Adipocyte (in vitro differentiated cells): ENCODE measurements around the gene PROX1.

Experiments
- DNase-seq: peaks from one replicate; pipeline ENCODE4 v3.0.0-alpha.2; 2015; ENCODE audit warnings: low read depth
- H3K27me3 ChIP-seq: replicated peaks from 2 replicates; pipeline ENCODE4 v1.7.0; 2013; ENCODE audit warnings: mild to moderate bottlenecking, low read length, moderate library complexity; ENCODE audit not compliant: control insufficient read depth, insufficient read depth
- H3K36me3 ChIP-seq: 2 replicates; pipeline ENCODE4 v1.7.0; 2013; ENCODE audit warnings: low read length, mild to moderate bottlenecking, moderate library complexity; ENCODE audit not compliant: control insufficient read depth, insufficient read depth, severe bottlenecking
- H3K4me1 ChIP-seq: 2 replicates; pipeline ENCODE4 v1.7.0; 2013; ENCODE audit warnings: mild to moderate bottlenecking, low read length, moderate library complexity; ENCODE audit not compliant: control insufficient read depth, insufficient read depth
- H3K4me3 ChIP-seq: 2 replicates; pipeline ENCODE4 v1.7.0; 2013; ENCODE audit warnings: mild to moderate bottlenecking, low read length, moderate library complexity
- H3K9ac ChIP-seq: 2 replicates; pipeline ENCODE4 v1.7.0; 2013; ENCODE audit warnings: mild to moderate bottlenecking, low read length, moderate library complexity
- H3K9me3 ChIP-seq: 2 replicates; pipeline ENCODE4 v1.7.0; 2013; ENCODE audit warnings: mild to moderate bottlenecking, low read length, moderate library complexity; ENCODE audit not compliant: control insufficient read depth

The PROX1 gene

GRCh38 chr1:214013614-214014377, 26.0 kb downstream of the PROX1 start:
- Histone ChIP-seq H3K9ac (no peak overlapping the region), H3K4me1 (no peaks in the 10 kb centered on the region), H3K4me3 (no peak overlapping the region), H3K27me3 (peaks cover 3% of the 10 kb centered on the region), H3K9me3 (no peaks in the 10 kb centered on the region), H3K36me3 (no peaks in the 10 kb centered on the region)
- DNase-seq = no peak

GRCh38 chr1:214014730-214015129, 27.0 kb downstream of the PROX1 start:
- DNase-seq = no peak
- no peaks in the 10 kb centered on the region for H3K9me3 ChIP-seq
- H3K27me3 ChIP-seq = no peaks in the 10 kb centered on the region
- no peak overlapping the region for H3K9ac ChIP-seq
- H3K4me1 ChIP-seq = no peaks in the 10 kb centered on the region
- H3K36me3 ChIP-seq = no peaks in the 10 kb centered on the region
- no peak overlapping the region for H3K4me3 ChIP-seq

GRCh38 chr1:214017191-214017982, 29.6 kb downstream of the PROX1 start:
- no peaks in the 10 kb centered on the region for H3K27me3 ChIP-seq
- no peak for DNase-seq
- no peak overlapping the region for H3K4me3 ChIP-seq
- H3K9ac ChIP-seq = no peak overlapping the region
- no peaks in the 10 kb centered on the region for H3K4me1 ChIP-seq
- H3K9me3 ChIP-seq = no peaks in the 10 kb centered on the region
- H3K36me3 ChIP-seq = no peaks in the 10 kb centered on the region

- Histone ChIP-seq H3K36me3 (no peaks in the 10 kb centered on the region), H3K9ac (no peak overlapping the region), H3K4me1 (no peaks in the 10 kb centered on the region), H3K4me3 (no peak overlapping the region), H3K9me3 (no peaks in the 10 kb centered on the region), H3K27me3 (no peaks in the 10 kb centered on the region)
- no peak for DNase-seq
Observed at GRCh38 chr1:214018386-214019268, 30.9 kb downstream of the PROX1 start.

- H3K9ac ChIP-seq = no peak overlapping the region
- H3K9me3 ChIP-seq = no peaks in the 10 kb centered on the region
- H3K27me3 ChIP-seq = no peaks in the 10 kb centered on the region
- no peaks in the 10 kb centered on the region for H3K36me3 ChIP-seq
- no peaks in the 10 kb centered on the region for H3K4me1 ChIP-seq
- DNase-seq = no peak
- no peak overlapping the region for H3K4me3 ChIP-seq
Observed at GRCh38 chr1:214019499-214019898, 31.7 kb downstream of the PROX1 start.

- H3K27me3 ChIP-seq = no peaks in the 10 kb centered on the region
- H3K36me3 ChIP-seq = no peaks in the 10 kb centered on the region
- DNase-seq = no peak
- no peak overlapping the region for H3K4me3 ChIP-seq
- H3K4me1 ChIP-seq = no peaks in the 10 kb centered on the region
- no peaks in the 10 kb centered on the region for H3K9me3 ChIP-seq
- no peak overlapping the region for H3K9ac ChIP-seq
Observed at GRCh38 chr1:214021321-214021720, 33.5 kb downstream of the PROX1 start.

GRCh38 chr1:214022229-214022791, 34.5 kb downstream of the PROX1 start:
- no peak for DNase-seq
- Histone ChIP-seq H3K4me3 (no peak overlapping the region), H3K9ac (no peak overlapping the region), H3K4me1 (no peaks in the 10 kb centered on the region), H3K36me3 (no peaks in the 10 kb centered on the region), H3K27me3 (no peaks in the 10 kb centered on the region), H3K9me3 (no peaks in the 10 kb centered on the region)

GRCh38 chr1:214022810-214023425, 35.1 kb downstream of the PROX1 start:
- Histone ChIP-seq H3K4me1 (no peaks in the 10 kb centered on the region), H3K9me3 (no peaks in the 10 kb centered on the region), H3K27me3 (no peaks in the 10 kb centered on the region), H3K36me3 (no peaks in the 10 kb centered on the region), H3K4me3 (no peak overlapping the region), H3K9ac (no peak overlapping the region)
- no peak for DNase-seq

GRCh38 chr1:214026985-214027384, 39.2 kb downstream of the PROX1 start:
- DNase-seq = no peak
- no peaks in the 10 kb centered on the region for H3K27me3 ChIP-seq
- H3K4me3 ChIP-seq = no peak overlapping the region
- H3K4me1 ChIP-seq = no peaks in the 10 kb centered on the region
- no peak overlapping the region for H3K9ac ChIP-seq
- H3K36me3 ChIP-seq = no peaks in the 10 kb centered on the region
- no peaks in the 10 kb centered on the region for H3K9me3 ChIP-seq

- Histone ChIP-seq H3K9ac (no peak overlapping the region), H3K4me1 (no peaks in the 10 kb centered on the region), H3K27me3 (no peaks in the 10 kb centered on the region), H3K9me3 (no peaks in the 10 kb centered on the region), H3K36me3 (no peaks in the 10 kb centered on the region), H3K4me3 (no peak overlapping the region)
- no peak for DNase-seq
Observed at GRCh38 chr1:214027498-214027897, 39.7 kb downstream of the PROX1 start.
